ENCODE results near the gene SERPING1.

The SERPING1 gene

GRCh38 chr11:57597461-57597915 is at the start of gene SERPING1:
Gene SERPING1, plus strand, starts transcription at chr11:57597685. Its CDS starts 586 bp downstream, at chr11:57598271.
- no peak for DNase-seq

GRCh38 chr11:57547854-57548377 is 49.6 kb upstream of the SERPING1 start:
- DNase-seq = no peak

DNA sequence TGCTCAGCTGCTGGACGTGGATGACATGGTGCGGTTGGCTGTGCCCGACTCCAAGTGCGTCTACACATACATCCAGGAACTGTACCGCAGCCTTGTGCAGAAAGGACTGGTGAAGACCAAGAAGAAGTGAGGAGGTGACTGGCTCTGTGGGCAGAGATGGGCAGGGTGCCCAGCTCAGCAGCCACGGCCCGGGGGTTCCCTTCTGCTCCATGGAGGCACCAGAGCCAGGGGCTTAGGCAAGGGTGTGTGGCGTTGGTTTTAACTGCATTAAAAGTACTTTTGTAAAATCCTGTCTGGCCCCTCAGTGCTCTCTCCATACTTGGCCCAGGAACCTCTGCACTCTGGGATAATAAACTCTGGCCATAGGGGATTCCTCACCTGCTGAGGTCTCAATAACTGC is 47.5 kb upstream of the SERPING1 start:
- DNase-seq = no peak

DNA sequence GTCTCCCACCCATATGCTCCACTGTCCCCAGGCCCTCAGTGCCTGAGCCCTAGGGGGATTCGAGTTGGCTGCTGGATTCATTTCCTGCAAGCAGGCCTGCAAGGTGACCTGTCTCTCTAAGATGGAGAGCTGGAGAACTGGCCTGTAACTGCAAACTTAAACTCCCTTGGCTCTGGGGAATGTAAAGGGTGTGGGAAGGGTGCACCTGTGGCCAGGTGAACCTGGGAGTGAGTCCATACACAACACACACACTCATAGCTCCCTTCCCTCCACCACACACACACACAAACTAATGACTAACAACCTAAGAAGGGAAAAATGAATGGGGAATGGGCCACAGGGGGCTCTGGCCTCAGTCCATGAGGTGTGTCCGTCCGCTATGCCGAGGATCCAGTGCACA is 45.5 kb upstream of the SERPING1 start:
- no peak for DNase-seq

DNA sequence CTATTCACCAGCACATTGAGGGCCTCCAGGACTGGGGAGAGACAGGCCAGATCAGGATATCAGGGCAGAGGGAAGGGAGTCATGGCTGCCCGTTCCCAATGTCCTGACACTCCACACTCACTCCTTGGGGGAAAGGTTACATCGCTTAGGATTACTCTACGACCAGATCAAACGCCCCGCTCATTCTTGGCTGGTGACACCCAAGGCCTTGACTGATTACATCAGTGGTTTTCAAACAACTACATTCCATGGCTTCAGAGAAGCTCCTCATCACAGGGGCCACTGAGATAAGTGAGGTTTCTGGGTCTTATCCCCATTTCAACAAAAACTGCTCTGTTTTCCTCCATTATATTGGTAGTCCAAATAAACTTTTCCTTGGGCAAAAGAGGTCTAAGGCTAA is 45.0 kb upstream of the SERPING1 start:
- DNase-seq = no peak

- no peak for DNase-seq
These were observed 42.1 kb upstream of the SERPING1 start for GRCh38 chr11:57555393-57555792.

GRCh38 chr11:57556041-57556440 is 41.4 kb upstream of the SERPING1 start:
- no peak for DNase-seq

DNA sequence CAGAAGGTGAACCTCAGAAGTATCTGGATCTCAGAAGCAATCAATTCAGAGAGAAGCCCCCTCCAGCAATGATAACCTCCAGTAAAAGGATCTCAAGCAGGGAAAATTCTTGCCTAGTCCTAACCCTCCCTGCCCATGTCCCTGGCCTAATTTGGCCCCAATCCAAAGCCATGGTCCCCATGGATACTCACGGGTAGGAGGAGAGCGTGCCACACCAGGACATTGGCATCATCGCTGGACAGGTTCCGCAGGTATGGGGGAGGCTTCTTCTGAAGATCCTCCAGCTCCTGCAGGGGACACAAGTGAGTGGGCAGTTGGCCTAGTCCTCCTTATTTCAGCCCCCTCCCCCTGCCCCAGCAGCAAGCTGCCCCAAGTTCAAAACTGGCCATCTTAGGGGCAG is 37.3 kb upstream of the SERPING1 start:
- no peak for DNase-seq

DNA sequence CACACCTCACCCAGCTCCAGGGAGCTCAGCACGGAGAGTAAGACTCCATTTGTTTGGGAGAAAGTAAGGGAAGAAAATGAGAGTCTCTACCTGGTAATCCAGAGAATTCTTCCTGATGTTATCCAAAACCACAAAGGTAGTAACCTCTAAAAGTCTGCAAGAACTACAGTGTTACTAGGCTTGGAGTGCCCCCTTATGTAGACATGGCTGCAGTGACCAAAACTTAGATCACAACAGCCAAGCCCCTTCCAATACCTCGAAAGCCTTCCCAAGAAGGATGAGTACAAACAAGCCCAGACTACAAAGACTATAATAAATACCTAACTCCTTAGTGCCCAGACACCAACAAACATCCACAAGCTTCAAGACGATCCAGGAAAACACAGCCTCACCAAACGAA is 34.9 kb upstream of the SERPING1 start:
- DNase-seq = no peak

DNA sequence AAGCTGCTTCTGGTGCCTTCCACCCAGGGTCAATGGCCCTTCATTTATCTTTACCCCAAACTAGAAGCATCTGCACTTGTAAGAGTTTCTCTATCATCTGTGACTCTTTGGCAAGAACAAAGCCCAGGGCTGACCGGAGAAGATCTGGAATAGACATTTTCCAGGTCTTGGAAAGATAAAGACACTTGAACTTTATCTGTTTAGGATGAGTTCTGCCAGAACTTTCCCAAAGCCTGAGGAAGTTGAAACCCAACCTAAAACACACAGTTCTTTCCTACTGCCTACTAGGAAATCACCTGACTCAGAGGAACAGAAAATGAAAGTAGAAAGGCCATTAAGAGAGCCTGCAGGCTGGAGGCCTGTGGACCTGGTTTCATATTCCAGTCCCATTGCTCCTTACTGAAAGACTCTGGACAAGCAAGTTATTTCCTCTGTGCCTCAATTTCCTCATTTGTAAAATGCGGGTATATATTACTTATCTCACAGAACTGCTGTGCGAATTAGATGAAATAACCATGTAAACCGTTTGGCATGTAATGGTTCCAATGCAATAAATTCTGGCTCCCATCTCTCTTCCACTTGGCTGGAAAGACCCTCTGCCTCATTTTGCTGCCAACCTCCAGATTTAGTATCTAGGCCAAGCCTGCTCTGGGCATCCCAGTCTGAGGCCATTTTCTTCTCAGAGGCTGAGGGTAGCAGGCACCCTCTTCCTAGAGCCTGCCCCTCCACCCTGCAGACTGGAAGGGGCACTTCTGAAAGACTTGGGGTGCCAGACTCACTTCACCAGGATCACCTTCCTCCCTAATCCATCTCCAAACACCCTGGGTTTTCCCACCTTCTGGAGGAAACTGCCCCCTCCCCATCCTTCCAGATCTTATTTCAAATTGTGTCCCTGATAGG is 31.2 kb upstream of the SERPING1 start:
- DNase-seq = no peak

DNA sequence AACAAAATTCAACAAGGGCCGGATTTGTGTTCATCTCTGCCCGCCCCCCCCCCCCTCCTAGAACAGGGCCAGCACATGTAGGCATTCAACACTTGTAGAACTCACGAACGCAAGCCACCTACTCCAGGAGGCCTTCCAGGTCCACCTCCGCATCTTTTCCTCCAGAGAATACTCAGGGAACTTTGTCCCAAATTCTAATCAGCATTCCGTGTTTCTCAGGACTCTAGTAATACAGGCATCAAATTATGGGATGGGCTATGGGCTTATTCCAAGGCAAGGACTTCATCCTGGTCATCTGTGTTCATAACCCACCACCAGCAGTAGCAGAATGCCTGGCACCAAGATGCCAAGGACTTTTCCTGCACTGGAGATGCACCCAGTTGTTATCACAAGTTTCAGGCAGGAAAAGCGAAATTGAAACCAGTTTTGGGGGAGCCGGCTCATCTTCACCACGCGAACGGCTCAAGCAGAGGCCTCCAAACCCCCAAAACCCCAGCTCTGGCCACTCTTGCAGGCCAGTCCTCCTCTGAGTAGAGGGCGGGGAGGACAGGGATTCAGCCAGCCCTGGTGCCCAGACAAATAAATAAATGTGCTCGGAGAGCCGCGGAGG is 30.5 kb upstream of the SERPING1 start:
- DNase-seq = no peak

DNA sequence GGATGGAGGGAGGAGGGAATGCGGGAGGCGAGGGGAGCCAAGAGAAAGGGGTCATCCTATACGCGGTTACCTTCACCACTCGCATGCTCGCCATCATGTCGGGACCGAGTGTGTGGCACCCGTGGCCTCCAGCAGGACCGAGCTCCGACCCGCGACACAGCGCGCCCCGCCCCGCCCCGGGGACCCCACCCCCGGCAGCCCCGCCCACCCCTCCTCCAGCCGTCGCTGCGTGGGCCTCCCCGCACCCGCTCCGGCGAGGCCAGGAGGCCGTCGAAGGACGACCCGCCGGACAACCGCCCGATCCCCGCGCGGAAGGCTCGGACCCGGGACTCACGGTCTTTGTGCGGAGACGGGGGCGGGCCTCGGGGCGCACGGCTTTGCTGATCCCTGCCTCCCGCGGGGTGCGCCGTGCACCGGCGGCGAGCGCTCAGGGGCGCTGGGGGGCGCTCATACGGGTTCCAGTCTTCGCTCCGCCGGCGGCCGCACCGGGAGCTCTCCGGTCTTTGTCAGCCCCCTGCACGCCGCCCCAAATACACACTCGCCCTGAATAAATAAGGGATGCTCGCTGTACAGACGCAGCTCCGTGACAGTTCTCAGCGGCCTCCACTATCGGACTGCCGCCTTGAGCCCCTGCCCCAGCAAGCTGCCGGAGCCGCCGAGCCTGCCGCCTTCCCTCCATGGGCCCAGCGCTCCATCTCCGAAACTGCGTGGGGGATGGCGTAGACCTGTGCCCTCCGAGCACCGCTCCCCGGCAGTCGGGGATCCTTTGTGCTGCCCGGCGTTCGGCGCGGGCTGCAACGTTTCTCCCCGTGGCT is 29.8 kb upstream of the SERPING1 start, which contains the start of gene UBE2L6:
Gene UBE2L6 (minus strand): TSS at position 158 of the 815 bp plus-strand sequence. CDS start 61 bp downstream, at position 97.
- DNase-seq = peak; percentile 87

DNA sequence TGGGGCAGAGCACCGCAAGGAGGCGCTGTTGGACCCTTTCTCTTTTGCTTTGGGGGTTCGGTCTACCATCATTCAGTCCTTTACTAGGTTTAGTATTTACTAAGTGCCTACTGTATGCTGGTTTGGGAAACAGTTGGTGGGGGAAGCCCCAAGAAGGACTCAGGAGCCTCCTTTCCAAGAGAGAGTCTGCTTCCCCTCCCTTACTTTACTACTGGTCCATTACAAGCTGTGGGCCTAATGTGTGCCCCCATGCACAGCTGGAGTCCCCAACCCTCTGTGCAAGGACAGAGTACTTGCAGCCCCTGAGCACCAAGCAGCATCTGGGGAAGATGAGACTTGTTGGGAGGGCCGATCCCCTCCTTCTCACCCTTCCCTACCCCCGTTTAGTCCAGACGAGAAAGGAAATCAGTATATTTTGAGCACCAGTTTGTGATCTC is 29.1 kb upstream of the SERPING1 start:
- no peak for DNase-seq

DNA sequence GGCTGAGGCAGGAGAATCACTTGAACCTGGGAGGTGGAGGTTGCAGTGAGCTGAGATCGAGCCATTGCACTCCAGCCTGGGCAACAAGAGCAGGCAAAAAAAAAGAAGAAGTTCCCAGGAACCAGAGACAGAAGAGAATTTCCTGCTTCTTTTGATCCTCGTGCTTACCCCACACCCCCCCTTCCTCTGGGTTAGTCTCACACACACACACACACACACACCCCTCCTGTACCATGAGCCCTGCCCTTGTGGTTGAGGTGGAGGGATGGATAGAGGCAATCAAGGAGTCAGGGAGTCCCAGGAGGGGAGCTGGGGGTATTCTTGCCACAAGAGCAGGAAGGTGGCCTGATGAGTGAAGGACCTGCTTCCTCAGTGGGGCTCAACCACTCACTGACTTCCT is 25.9 kb upstream of the SERPING1 start:
- DNase-seq = no peak

DNA sequence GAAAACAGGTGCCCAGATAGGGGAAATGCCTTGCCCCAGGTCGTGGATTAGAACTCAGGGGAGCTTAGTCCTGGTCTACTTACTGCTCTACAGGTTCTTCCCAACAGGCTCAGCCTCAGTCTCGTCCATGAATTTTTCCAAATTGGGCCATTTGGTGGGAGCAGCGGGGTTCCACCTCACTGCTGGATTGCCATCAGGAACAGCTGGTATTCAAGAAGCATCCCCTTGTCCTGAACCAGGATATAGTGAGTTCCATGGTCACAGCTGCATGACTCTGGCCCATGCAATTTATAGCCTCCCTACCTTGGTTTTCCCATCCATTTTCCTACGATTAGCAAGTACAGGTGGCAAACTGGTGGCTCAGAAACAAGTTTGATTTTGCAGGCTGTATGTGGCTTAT is 23.4 kb upstream of the SERPING1 start:
- no peak for DNase-seq

GRCh38 chr11:57584341-57584740 is 13.1 kb upstream of the SERPING1 start:
- no peak for DNase-seq

DNA sequence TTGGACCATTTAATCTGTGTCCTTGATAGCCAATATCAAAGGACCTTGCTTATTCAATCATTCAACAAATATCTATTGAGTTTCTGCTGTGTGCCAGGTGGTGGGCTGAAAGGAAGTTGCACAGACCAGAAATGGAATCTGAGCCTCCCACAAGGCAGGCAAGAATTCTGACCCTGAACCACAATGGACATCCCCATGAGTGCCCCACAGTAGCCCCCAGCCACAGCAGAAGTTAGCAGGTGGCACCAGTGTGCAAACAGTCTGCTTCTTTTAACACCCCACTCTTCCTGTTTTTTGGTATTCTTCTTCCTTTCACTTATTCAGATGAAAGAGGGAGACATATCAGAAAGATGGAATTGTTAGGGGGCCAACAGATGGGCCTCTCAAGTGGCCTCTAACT is 12.2 kb upstream of the SERPING1 start:
- no peak for DNase-seq

GRCh38 chr11:57586711-57587245 is 10.7 kb upstream of the SERPING1 start:
- no peak for DNase-seq

GRCh38 chr11:57588046-57588710 is 9.3 kb upstream of the SERPING1 start:
- no peak for DNase-seq

DNA sequence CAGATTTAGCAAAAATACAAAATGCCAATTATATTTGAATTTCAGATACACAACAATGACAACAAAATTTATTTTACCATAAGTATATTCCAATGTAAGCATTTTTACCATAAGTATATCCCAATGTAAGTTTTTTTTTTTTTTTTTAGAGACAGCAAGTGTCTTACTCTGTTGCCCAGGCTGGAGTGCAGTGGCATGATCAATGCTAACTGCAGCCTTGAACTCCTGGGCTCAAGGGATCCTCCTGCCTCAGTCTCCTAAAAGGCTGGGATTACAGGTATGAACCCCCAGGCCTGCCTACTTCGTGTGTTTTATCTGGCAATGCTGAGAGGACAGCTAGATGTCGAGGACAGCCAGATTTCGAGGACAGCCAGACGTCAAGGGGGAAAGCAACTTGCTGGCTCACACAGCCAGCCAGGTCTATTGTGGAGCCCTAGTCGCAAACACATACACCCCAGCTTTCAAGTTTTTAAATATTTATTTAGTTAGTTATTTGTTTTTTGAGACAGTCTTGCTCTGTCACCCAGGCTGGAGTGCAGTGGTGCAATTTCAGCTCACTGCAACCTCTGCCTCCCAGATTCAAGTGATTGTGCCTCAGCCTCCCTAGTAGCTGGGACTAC is 1.1 kb upstream of the SERPING1 start:
- DNase-seq = no peak
